ENCODE data around the gene PABPN1L.

GRCh38 chr16:88910284-88911135 is 44.0 kb upstream of the PABPN1L start:
- TF ChIP-seq, protein P1, sequence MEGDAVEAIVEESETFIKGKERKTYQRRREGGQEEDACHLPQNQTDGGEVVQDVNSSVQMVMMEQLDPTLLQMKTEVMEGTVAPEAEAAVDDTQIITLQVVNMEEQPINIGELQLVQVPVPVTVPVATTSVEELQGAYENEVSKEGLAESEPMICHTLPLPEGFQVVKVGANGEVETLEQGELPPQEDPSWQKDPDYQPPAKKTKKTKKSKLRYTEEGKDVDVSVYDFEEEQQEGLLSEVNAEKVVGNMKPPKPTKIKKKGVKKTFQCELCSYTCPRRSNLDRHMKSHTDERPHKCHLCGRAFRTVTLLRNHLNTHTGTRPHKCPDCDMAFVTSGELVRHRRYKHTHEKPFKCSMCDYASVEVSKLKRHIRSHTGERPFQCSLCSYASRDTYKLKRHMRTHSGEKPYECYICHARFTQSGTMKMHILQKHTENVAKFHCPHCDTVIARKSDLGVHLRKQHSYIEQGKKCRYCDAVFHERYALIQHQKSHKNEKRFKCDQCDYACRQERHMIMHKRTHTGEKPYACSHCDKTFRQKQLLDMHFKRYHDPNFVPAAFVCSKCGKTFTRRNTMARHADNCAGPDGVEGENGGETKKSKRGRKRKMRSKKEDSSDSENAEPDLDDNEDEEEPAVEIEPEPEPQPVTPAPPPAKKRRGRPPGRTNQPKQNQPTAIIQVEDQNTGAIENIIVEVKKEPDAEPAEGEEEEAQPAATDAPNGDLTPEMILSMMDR (CRISPR knock-in tag; IDR thresholded peaks at IDR 0.05), result no peak
- TF ChIP-seq THAP7 (CRISPR knock-in tag; IDR thresholded peaks at IDR 0.05) (no peak), ZNF143 (CRISPR knock-in tag; IDR thresholded peaks at IDR 0.05) (no peak), ZNF572 (CRISPR knock-in tag; IDR thresholded peaks at IDR 0.05) (no peak), TAF1 (CRISPR knock-in tag; IDR thresholded peaks at IDR 0.05) (no peak), ZNF629 (CRISPR knock-in tag; conservative IDR thresholded peaks at IDR 0.05) (no peak), ZNF501 (CRISPR knock-in tag; IDR thresholded peaks at IDR 0.05) (no peak)

Data from HepG2 (cell line).